Measurements from ENCODE around the gene SV2C. TPM values are rescaled to one million over a fixed set of nuclear protein-coding genes. Genes with fewer than 3 reads are reported as not detected.

The SV2C gene
- total and polyA plus RNA-seq, 4 experiments from 2014 or later, result 0.02 TPM; not detected in 3

- Mint-ChIP-seq H3K9me3 (peaks cover 0 to 2% (median 0%) of the 10 kb centered on the region in 8 donors), H3K27ac (peak overlapping the region in 2 of 7 donors; percentile 6 to 17), H3K4me1 (peaks cover 40 to 70% (median 55%) of the 10 kb centered on the region in 4 donors), H3K27me3 (no peaks in the 10 kb centered on the region), H3K4me3 (no peak overlapping the region), H3K36me3 (no peaks in the 10 kb centered on the region)
- CTCF ChIA-PET (ENCODE audit: partially characterized antibody), result interaction anchor here (1.2 to 4.2 kb wide), 5 partner anchors 10 to 159 kb away, joined by 3 to 36 read pairs (median 7); partner anchors contain the start of gene IQGAP2
- intact Hi-C loops (cut with micrococcal nuclease), result no loop called here
- no peaks in the 10 kb centered on the region for H3K27me3 ChIP-seq (ENCODE audit: insufficient read depth, low read length)
- no peak overlapping the region for H3K27ac ChIP-seq (ENCODE audit: low read depth, low read length)
- no peak for DNase-seq
- no peak overlapping the region for H3K4me3 ChIP-seq (ENCODE audit: low read length in 2 of 2)
- POLR2A ChIA-PET (ENCODE audit: partially characterized antibody), result interaction anchor here (0.5 to 9.6 kb wide), 7 partner anchors 8 to 158 kb away, joined by 3 to 102 read pairs (median 5); partner anchors contain the start of gene IQGAP2
- peaks cover 64% of the 10 kb centered on the region for H3K4me1 ChIP-seq (ENCODE audit: insufficient read depth, low read length)
- no peaks in the 10 kb centered on the region for H3K36me3 ChIP-seq (ENCODE audit: insufficient read depth, low read length)
- no peaks in the 10 kb centered on the region for H3K9me3 ChIP-seq (ENCODE audit: control insufficient read depth in 1 of 2, low read length in 2 of 2)
These were observed 305.8 kb downstream of the SV2C start for GRCh38 chr5:76388791-76389512.

GRCh38 chr5:76389513-76390154, 306.5 kb downstream of the SV2C start:
- no peaks in the 10 kb centered on the region for H3K27me3 Mint-ChIP-seq
- peak overlapping the region in 5 of 7 donors; percentile 6 to 85 (median 42) for H3K27ac Mint-ChIP-seq
- intact Hi-C loops (cut with micrococcal nuclease), result no loop called here
- no peaks in the 10 kb centered on the region for H3K9me3 Mint-ChIP-seq
- peaks cover 43 to 70% (median 57%) of the 10 kb centered on the region in 4 donors for H3K4me1 Mint-ChIP-seq
- Histone ChIP-seq H3K27ac (ENCODE audit: low read depth, low read length) (no peak overlapping the region), H3K36me3 (ENCODE audit: insufficient read depth, low read length) (no peaks in the 10 kb centered on the region), H3K27me3 (ENCODE audit: insufficient read depth, low read length) (no peaks in the 10 kb centered on the region), H3K4me1 (ENCODE audit: insufficient read depth, low read length) (peaks cover 64% of the 10 kb centered on the region), H3K9me3 (ENCODE audit: control insufficient read depth in 1 of 2, low read length in 2 of 2) (no peaks in the 10 kb centered on the region), H3K4me3 (ENCODE audit: low read length in 2 of 2) (no peak overlapping the region)
- ChIA-PET CTCF (ENCODE audit: partially characterized antibody) (interaction anchor here (1.2 to 4.2 kb wide), 3 partner anchors 13 to 81 kb away, joined by 3 to 36 read pairs (median 11); partner anchors contain the start of gene IQGAP2), POLR2A (ENCODE audit: partially characterized antibody) (interaction anchor here (1.1 to 9.6 kb wide), 5 partner anchors 8 to 158 kb away, joined by 3 to 102 read pairs (median 6); partner anchors contain the start of gene IQGAP2)
- H3K36me3 Mint-ChIP-seq, result no peaks in the 10 kb centered on the region
- peak overlapping the region in 1 of 8 donors; percentile 20 for H3K4me3 Mint-ChIP-seq
- DNase-seq, result no peak

- Histone ChIP-seq H3K4me3 (ENCODE audit: low read length in 2 of 2) (no peak overlapping the region), H3K36me3 (ENCODE audit: insufficient read depth, low read length) (no peaks in the 10 kb centered on the region), H3K9me3 (ENCODE audit: control insufficient read depth in 1 of 2, low read length in 2 of 2) (no peaks in the 10 kb centered on the region), H3K27ac (ENCODE audit: low read depth, low read length) (no peak overlapping the region), H3K27me3 (ENCODE audit: insufficient read depth, low read length) (no peaks in the 10 kb centered on the region), H3K4me1 (ENCODE audit: insufficient read depth, low read length) (peaks cover 64% of the 10 kb centered on the region)
- POLR2A ChIA-PET (ENCODE audit: partially characterized antibody), result interaction anchor here (1.2 to 9.6 kb wide), 5 partner anchors 10 to 156 kb away, joined by 3 to 102 read pairs (median 6); partner anchors contain the start of gene IQGAP2
- Mint-ChIP-seq H3K27ac (peak overlapping the region; percentile 67 to 90 (median 83)), H3K4me1 (peaks cover 41 to 70% (median 58%) of the 10 kb centered on the region in 4 donors), H3K9me3 (no peaks in the 10 kb centered on the region), H3K4me3 (peak overlapping the region in 7 of 8 donors; percentile 44 to 79 (median 70)), H3K36me3 (no peaks in the 10 kb centered on the region), H3K27me3 (no peaks in the 10 kb centered on the region)
- peak in 4 of 5 donors; percentile 31 to 49 (median 40) for DNase-seq
- intact Hi-C loops (cut with micrococcal nuclease), result no loop called here
- CTCF ChIA-PET (ENCODE audit: partially characterized antibody), result interaction anchor here (1.5 to 4.2 kb wide), 2 partner anchors 11 to 153 kb away, joined by 5 to 36 read pairs; partner anchors contain the start of gene IQGAP2
These were observed 307.8 kb downstream of the SV2C start for GRCh38 chr5:76391014-76391413.

GRCh38 chr5:76393035-76393680, 310.0 kb downstream of the SV2C start:
- Mint-ChIP-seq H3K36me3 (no peaks in the 10 kb centered on the region), H3K9me3 (no peaks in the 10 kb centered on the region), H3K27me3 (no peaks in the 10 kb centered on the region), H3K27ac (peak overlapping the region; percentile 44 to 86 (median 79)), H3K4me1 (peaks cover 44 to 68% (median 58%) of the 10 kb centered on the region in 4 donors), H3K4me3 (peak overlapping the region in 7 of 8 donors; percentile 4 to 78 (median 55))
- ChIA-PET POLR2A (ENCODE audit: partially characterized antibody) (interaction anchor here (1.0 to 9.6 kb wide), 5 partner anchors 9 to 150 kb away, joined by 3 to 102 read pairs (median 5); partner anchors contain the start of gene IQGAP2), CTCF (ENCODE audit: partially characterized antibody) (interaction anchor here (2.8 kb wide), 1 partner anchor 10 kb away, joined by 10 read pairs; the partner anchor contains the start of gene IQGAP2)
- Histone ChIP-seq H3K27ac (ENCODE audit: low read depth, low read length) (no peak overlapping the region), H3K36me3 (ENCODE audit: insufficient read depth, low read length) (no peaks in the 10 kb centered on the region), H3K4me3 (ENCODE audit: low read length in 2 of 2) (no peak overlapping the region), H3K9me3 (ENCODE audit: control insufficient read depth in 1 of 2, low read length in 2 of 2) (no peaks in the 10 kb centered on the region), H3K4me1 (ENCODE audit: insufficient read depth, low read length) (peaks cover 60% of the 10 kb centered on the region), H3K27me3 (ENCODE audit: insufficient read depth, low read length) (no peaks in the 10 kb centered on the region)
- peak in 2 of 5 donors; percentile 23 to 26 for DNase-seq
- intact Hi-C loops (cut with micrococcal nuclease), result no loop called here

GRCh38 chr5:76397200-76397599, 314.0 kb downstream of the SV2C start:
- no peak overlapping the region for H3K4me3 ChIP-seq (ENCODE audit: low read length in 2 of 2)
- no peaks in the 10 kb centered on the region for H3K27me3 Mint-ChIP-seq
- CTCF ChIA-PET (ENCODE audit: partially characterized antibody), result interaction anchor here (1.7 kb wide), 1 partner anchor 147 kb away, joined by 4 read pairs; no protein-coding TSS in a partner anchor
- H3K27ac Mint-ChIP-seq, result no peak overlapping the region
- POLR2A ChIA-PET (ENCODE audit: partially characterized antibody), result no interaction called here
- DNase-seq, result no peak
- H3K4me1 Mint-ChIP-seq, result peaks cover 38 to 51% (median 45%) of the 10 kb centered on the region in 4 donors
- no peaks in the 10 kb centered on the region for H3K9me3 ChIP-seq (ENCODE audit: control insufficient read depth in 1 of 2, low read length in 2 of 2)
- no peaks in the 10 kb centered on the region for H3K36me3 ChIP-seq (ENCODE audit: insufficient read depth, low read length)
- peaks cover 49% of the 10 kb centered on the region for H3K4me1 ChIP-seq (ENCODE audit: insufficient read depth, low read length)
- H3K27me3 ChIP-seq (ENCODE audit: insufficient read depth, low read length), result no peaks in the 10 kb centered on the region
- peaks cover 0 to 3% of the 10 kb centered on the region in 2 donors for H3K36me3 Mint-ChIP-seq
- intact Hi-C loops (cut with micrococcal nuclease), result no loop called here
- H3K4me3 Mint-ChIP-seq, result no peak overlapping the region
- no peaks in the 10 kb centered on the region for H3K9me3 Mint-ChIP-seq
- no peak overlapping the region for H3K27ac ChIP-seq (ENCODE audit: low read depth, low read length)

GRCh38 chr5:76399268-76399667, 316.1 kb downstream of the SV2C start:
- Mint-ChIP-seq H3K4me1 (peaks cover 25 to 47% (median 31%) of the 10 kb centered on the region in 4 donors), H3K4me3 (no peak overlapping the region), H3K27me3 (no peaks in the 10 kb centered on the region), H3K9me3 (peaks cover 0 to 3% (median 0%) of the 10 kb centered on the region in 8 donors), H3K36me3 (peaks cover 0 to 15% of the 10 kb centered on the region in 2 donors), H3K27ac (no peak overlapping the region)
- Histone ChIP-seq H3K27me3 (ENCODE audit: insufficient read depth, low read length) (no peaks in the 10 kb centered on the region), H3K36me3 (ENCODE audit: insufficient read depth, low read length) (no peaks in the 10 kb centered on the region), H3K4me3 (ENCODE audit: low read length in 2 of 2) (no peak overlapping the region), H3K9me3 (ENCODE audit: control insufficient read depth in 1 of 2, low read length in 2 of 2) (no peaks in the 10 kb centered on the region), H3K27ac (ENCODE audit: low read depth, low read length) (no peak overlapping the region), H3K4me1 (ENCODE audit: insufficient read depth, low read length) (peaks cover 30% of the 10 kb centered on the region)
- POLR2A ChIA-PET (ENCODE audit: partially characterized antibody), result interaction anchor here (0.6 to 7.4 kb wide), 5 partner anchors 11 to 147 kb away, joined by 3 to 248 read pairs (median 4); no protein-coding TSS in a partner anchor
- no peak for DNase-seq
- intact Hi-C loops (cut with micrococcal nuclease), result no loop called here
- CTCF ChIA-PET (ENCODE audit: partially characterized antibody), result interaction anchor here (1.2 to 1.4 kb wide), 2 partner anchors 18 to 145 kb away, joined by 3 to 4 read pairs; no protein-coding TSS in a partner anchor

Data from CD4-positive, alpha-beta memory T cell (primary cell).